Stimulated activated memory B cell treated with anti-CD40 and anti-IgM and Interleukin-4, amounts not matched to agents 10 μg/mL and 1 μg/mL and 100 μg/mL, for 72 hours (primary cell): ENCODE measurements around the gene TTC27.
"Not testable (repeated sequence)": the region's sequence is repeated elsewhere in the genome, so short reads cannot be mapped to it uniquely, and the experiment has no call there.

ENCODE experiments used
- ATAC-seq: fragments of 150-1000 bp; cut with Tn5 transposase; 2 replicates; pipeline ENCODE4 v1.10.0; 2021
- H3K27ac Mint-ChIP-seq: one replicate; pipeline ENCODE4 v1.8.0; 2022; ENCODE audit warnings: mild to moderate bottlenecking, mixed read lengths
- H3K27me3 Mint-ChIP-seq: one replicate; pipeline ENCODE4 v1.8.0; 2022; ENCODE audit warnings: mixed read lengths
- H3K36me3 Mint-ChIP-seq: one replicate; pipeline ENCODE4 v1.8.0; 2022; ENCODE audit warnings: mixed read lengths
- H3K4me1 Mint-ChIP-seq: one replicate; pipeline ENCODE4 v1.8.0; 2022; ENCODE audit warnings: mixed read lengths
- H3K4me3 Mint-ChIP-seq: one replicate; pipeline ENCODE4 v1.8.0; 2022; ENCODE audit warnings: mild to moderate bottlenecking, moderate library complexity, mixed read lengths
- H3K9me3 Mint-ChIP-seq: one replicate; pipeline ENCODE4 v1.8.0; 2022; ENCODE audit warnings: mixed read lengths

TTC27 gene

DNA sequence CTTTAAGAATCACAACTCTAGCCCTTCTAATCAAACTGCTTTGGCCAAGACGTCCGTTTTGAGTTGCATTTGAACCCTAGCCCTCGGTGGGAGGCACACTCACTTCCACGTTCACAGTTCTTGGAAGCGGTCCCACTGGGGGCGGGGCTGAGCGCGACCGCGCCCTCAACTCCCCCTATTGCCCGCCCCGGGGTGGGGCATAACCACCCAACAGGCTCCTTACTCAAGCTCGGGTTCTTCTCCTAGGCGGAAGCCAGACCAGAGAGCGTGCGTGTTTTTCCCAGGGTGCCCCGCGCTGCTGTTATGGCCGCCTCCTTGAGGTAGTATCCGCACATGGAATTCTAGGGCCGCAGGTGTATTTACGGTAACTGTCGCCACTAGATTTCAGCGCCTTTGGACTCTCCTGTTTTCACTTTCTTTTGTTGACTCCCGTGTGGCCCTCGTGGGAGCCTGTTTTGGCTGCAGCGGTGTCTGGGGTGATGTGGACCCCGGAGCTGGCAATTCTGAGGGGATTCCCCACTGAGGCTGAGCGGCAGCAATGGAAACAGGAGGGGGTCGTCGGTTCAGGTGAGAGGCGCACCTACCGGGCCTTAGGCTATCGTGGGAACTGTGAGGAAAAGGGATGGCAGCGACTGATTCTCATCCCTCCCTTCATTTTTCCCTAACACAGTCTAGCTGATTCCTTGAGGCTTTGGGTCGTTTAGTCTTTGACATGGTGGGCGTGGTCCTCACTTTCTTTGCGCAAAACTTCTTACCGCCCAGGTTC, at the start of gene TTC27:
Gene TTC27, plus strand, starts transcription at position 237 of the 766 bp plus-strand sequence. Its CDS starts 243 bp downstream, at position 480.
- H3K27ac Mint-ChIP-seq: peak within 1 kb of the TSS; percentile 96
- H3K9me3 Mint-ChIP-seq: no peaks in the 10 kb centered on the region
- peak; percentile 100 for ATAC-seq
- peaks cover 22% of the 10 kb centered on the region for H3K36me3 Mint-ChIP-seq
- no peaks in the 10 kb centered on the region for H3K27me3 Mint-ChIP-seq
- H3K4me3 Mint-ChIP-seq: peak within 1 kb of the TSS; percentile 98
- peaks cover 28% of the 10 kb centered on the region for H3K4me1 Mint-ChIP-seq

DNA sequence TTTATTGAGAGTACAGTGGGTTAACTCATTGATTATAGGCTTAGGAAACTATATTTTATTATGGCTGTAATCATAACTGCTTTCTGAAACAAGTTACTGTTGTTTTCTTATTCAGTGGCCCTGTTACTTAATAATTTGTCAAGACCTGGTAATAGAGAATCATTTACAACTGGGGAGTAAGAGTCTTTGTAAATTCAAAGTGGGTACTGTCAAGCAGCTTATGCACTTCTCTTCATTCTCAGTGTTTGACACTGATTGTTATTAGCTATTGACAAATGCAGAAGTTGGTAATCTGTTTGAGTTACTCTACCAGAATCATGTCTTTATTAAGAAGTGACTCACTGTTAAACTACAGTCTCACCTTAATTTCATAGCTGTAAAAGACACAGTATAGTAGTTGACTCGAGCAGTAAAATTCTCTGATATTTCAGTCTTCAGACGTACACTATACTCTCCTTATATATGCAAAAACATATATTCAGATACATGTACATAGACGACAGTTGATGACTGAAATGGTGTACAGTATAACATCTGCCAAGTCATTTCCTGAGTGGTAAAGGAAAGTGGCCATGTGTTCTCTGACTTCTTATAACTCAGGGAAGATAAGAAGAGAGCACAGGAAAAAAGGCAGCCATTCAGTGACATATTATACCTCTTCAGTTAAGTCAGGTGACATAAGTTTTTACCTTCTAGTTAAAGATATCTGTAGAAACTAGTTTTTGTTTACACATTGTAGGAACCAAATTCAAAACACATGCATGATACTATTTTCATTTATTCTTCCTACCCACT, 36.0 kb upstream of the TTC27 start:
- Mint-ChIP-seq H3K27me3 (no peaks in the 10 kb centered on the region), H3K36me3 (peaks cover 16% of the 10 kb centered on the region), H3K4me3 (no peak overlapping the region), H3K9me3 (no peaks in the 10 kb centered on the region), H3K27ac (no peak overlapping the region), H3K4me1 (no peaks in the 10 kb centered on the region)
- ATAC-seq: no peak

DNA sequence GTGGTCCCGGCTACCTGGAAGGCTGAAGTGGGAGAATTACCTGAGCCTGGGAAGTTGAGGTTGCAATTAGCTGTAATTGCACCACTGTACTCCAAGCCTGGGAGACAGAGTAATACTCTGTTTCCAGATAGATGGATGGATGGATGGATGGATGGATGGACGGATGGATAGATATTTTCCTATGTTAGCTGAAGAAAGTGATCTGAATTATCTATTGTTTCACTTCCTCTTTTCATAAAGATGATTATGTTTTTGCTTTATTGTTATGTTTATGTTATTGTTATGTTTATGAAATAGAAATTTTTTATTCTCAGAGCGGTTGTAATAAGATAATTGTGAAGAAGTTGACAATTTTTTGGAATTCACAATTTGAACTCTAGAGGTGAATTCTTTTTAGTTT, 33.3 kb upstream of the TTC27 start:
- Mint-ChIP-seq H3K36me3 (peaks cover 16% of the 10 kb centered on the region), H3K27ac (no peak overlapping the region), H3K4me3 (no peak overlapping the region), H3K27me3 (no peaks in the 10 kb centered on the region), H3K9me3 (no peaks in the 10 kb centered on the region), H3K4me1 (no peaks in the 10 kb centered on the region)
- no peak for ATAC-seq

DNA sequence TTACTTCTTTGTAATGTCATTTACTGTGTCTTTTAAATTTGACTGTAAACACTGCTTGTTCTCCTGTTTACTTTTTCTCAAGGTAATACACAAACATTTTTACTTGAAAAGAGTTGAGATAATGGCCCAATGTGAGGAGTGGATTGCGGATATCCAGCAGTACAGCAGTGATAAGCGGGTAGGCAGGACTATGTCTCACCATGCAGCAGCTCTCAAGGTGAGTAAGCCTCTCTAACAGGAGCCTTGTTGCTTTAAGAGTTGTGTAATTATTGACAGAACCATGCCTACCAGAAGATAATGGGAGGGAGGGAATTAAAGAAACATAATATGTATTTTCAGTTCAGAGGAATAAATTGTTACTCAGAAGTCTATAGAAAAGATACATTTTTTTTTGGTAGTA, 16.5 kb upstream of the TTC27 start:
- H3K27ac Mint-ChIP-seq: no peak overlapping the region
- no peaks in the 10 kb centered on the region for H3K27me3 Mint-ChIP-seq
- H3K4me3 Mint-ChIP-seq: no peak overlapping the region
- H3K4me1 Mint-ChIP-seq: no peaks in the 10 kb centered on the region
- peaks cover 61% of the 10 kb centered on the region for H3K36me3 Mint-ChIP-seq
- H3K9me3 Mint-ChIP-seq: no peaks in the 10 kb centered on the region
- no peak for ATAC-seq

DNA sequence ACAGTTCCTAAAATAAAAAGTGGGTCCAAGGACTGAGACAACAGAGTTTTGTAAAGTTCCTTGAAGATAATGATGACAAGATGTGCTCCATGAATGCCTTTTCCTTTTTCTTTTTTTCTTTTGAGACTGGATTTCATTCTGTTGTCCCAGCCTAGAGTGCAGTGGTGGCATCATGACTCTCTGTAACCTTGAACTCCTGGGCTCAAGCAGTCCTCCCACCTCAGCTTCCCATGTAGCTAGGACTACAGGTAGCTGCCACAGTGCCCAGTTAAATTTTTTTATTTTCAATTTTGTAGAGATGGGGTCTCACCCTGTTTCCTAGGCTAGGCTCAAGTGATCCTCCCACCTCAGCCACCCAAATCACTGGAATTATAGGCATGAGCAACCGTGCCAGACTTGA, 16.1 kb upstream of the TTC27 start:
- Mint-ChIP-seq H3K9me3 (no peaks in the 10 kb centered on the region), H3K4me1 (no peaks in the 10 kb centered on the region), H3K27me3 (no peaks in the 10 kb centered on the region), H3K27ac (no peak overlapping the region), H3K36me3 (peaks cover 61% of the 10 kb centered on the region), H3K4me3 (no peak overlapping the region)
- no peak for ATAC-seq

DNA sequence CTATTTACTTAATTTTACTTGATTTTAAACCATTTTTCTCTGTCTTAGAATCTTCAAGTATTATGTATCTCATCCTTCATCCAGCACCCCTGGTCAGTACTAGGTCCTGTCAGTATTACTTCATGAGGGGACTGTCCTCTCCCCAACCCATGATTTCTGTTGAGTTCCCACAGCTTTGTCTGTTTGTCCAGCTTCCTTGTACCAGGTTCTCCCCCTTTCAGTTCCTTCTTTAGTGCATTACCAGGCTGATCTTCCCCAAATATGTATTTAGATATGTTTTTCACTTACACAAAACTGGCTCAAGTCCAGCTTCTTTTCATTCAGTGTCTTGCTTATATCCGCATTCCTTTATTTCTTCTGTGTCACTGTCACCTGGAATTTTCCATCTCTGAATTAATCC, 13.8 kb upstream of the TTC27 start:
- Mint-ChIP-seq H3K4me3 (no peak overlapping the region), H3K27ac (peak overlapping the region; percentile 1), H3K36me3 (peaks cover 54% of the 10 kb centered on the region), H3K27me3 (no peaks in the 10 kb centered on the region), H3K4me1 (no peaks in the 10 kb centered on the region), H3K9me3 (no peaks in the 10 kb centered on the region)
- ATAC-seq: no peak

DNA sequence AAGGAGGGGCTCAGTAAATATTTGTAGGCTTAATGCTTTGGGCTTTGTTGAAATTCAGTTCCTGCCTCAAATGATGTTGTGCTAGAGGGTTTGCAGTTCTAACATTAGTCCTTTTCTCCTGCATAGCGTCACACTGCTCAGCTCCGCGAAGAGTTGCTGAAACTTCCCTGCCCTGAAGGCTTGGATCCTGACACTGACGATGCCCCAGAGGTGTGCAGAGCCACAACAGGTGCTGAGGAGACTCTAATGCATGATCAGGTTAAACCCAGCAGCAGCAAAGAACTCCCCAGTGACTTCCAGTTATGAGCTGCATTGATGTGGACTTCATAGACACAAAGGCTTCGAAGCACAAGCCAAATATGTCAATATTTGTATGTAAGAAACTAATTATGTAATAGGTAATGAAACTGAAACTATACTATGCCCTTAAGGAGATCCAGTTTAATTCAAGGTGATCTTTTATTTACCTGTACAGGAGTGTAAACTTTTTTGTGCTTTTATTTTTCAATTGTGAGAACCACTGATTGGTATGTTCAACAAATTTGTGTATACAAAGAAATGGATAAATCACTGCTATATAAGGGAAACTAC, 10.2 kb upstream of the TTC27 start:
- H3K27me3 Mint-ChIP-seq: no peaks in the 10 kb centered on the region
- H3K9me3 Mint-ChIP-seq: no peaks in the 10 kb centered on the region
- peaks cover 54% of the 10 kb centered on the region for H3K36me3 Mint-ChIP-seq
- no peak overlapping the region for H3K27ac Mint-ChIP-seq
- no peaks in the 10 kb centered on the region for H3K4me1 Mint-ChIP-seq
- ATAC-seq: no peak
- no peak overlapping the region for H3K4me3 Mint-ChIP-seq

DNA sequence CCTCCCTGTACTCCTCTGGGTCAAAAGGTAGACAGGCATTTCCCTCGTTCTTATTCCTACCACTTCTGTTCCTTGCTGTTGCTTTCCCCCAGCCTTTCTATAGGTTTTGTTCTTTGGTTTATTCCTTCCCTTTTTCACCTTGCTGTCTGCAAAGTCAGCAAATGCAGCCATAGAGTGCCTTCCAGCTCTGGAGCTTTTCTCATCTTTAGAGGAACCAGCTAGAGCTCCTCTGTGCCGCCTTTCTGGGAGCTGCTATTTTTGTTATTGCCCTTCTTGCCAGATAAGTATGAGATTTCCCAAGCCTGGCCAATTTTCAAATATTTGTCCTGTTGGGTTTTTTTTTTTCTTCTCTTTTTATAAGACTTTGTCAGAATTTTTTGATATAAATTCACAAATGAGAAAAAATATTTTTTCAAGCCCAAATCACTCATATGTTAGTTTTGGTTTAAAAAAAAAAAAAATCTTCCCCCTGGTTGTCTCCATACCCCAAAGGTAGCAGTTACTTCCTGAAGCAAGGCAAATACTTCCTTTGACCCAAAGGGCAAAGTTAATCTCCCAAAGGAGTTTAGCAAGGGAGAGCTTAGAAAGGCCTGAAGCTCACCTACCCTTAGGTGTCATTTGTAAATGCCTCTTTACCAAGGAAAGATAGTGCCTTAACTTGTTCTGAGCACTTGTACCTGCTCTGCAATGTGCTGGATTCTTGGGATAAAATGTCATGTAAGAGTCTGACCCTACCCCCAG, 5.1 kb upstream of the TTC27 start:
- H3K27ac Mint-ChIP-seq: peak overlapping the region; percentile 31
- peaks cover 28% of the 10 kb centered on the region for H3K36me3 Mint-ChIP-seq
- H3K9me3 Mint-ChIP-seq: no peaks in the 10 kb centered on the region
- H3K27me3 Mint-ChIP-seq: no peaks in the 10 kb centered on the region
- H3K4me3 Mint-ChIP-seq: no peak overlapping the region
- no peak for ATAC-seq
- peaks cover 9% of the 10 kb centered on the region for H3K4me1 Mint-ChIP-seq

DNA sequence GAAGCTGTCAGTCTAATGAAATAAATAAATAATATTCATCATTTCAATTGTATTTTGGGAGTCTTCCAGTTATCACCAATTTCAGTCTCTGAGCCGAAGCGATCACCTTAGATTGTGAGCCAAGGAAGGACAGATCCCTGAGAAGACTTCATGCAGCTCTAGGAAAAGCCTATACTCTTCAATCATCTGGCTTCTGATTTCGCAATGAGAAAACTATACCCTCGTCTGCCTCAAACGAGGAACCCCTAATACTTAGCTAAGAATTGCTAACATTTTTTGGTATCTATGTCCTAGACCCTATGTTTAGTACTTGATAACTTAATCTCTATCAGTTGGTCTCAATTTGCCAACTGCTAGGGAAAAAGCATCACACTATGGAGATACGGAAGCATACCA, 4.5 kb upstream of the TTC27 start:
- Mint-ChIP-seq H3K27ac (no peak overlapping the region), H3K36me3 (peaks cover 26% of the 10 kb centered on the region), H3K4me3 (no peak overlapping the region), H3K27me3 (no peaks in the 10 kb centered on the region), H3K4me1 (peaks cover 12% of the 10 kb centered on the region), H3K9me3 (no peaks in the 10 kb centered on the region)
- no peak for ATAC-seq

DNA sequence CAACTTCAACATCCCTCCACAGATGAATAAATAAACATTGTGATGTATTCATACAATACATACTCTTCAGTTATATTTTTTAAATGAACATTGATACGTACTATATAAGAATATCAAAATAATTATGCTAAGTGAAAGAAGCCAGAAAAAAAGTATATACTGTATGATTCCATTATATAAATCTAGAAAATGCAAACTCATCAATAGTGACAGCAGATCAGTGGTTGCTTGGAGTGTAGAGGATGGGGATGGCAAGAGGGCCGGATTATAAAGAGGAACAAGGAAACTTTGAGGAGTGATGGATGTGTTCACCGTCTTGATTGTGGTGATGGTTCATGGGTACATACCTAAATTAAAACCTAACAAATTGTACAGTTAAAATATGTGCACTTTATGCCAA, 3.0 kb upstream of the TTC27 start:
- Mint-ChIP-seq H3K9me3 (no peaks in the 10 kb centered on the region), H3K4me1 (peaks cover 18% of the 10 kb centered on the region), H3K27ac (no peak overlapping the region), H3K27me3 (no peaks in the 10 kb centered on the region), H3K4me3 (no peak overlapping the region), H3K36me3 (peaks cover 22% of the 10 kb centered on the region)
- ATAC-seq: no peak

DNA sequence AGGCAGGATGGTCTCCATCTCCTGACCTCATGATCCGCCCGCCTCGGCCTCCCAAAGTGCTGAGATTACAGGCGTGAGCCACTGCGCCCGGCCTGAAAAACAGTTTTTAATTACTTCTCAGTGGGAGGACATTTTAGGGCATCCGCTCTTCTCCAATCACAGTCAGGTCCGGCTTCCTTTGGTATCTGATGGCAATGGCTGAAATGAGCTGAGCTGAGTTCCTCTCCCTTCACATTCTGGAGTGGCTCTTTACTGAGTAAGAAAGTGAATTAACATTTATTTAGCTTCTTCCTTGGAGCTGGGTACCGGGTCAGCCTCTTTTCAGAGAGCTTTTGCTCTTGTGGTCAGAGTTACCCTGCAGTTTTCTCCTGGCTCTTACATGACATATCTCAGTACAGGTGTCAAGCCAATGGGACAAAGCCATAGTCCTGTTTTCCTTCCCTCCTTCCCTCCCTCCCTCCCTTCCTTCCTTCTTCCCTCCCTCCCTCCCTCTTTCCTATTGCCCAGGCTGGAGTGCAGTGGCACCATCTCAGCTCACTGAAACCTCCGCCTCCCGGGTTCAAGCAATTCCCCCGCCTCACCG, 1.1 kb upstream of the TTC27 start:
- Mint-ChIP-seq H3K27ac (peak overlapping the region; percentile 96), H3K27me3 (no peaks in the 10 kb centered on the region), H3K9me3 (no peaks in the 10 kb centered on the region), H3K4me1 (peaks cover 22% of the 10 kb centered on the region), H3K4me3 (peak overlapping the region; percentile 98), H3K36me3 (peaks cover 27% of the 10 kb centered on the region)
- ATAC-seq: no peak

DNA sequence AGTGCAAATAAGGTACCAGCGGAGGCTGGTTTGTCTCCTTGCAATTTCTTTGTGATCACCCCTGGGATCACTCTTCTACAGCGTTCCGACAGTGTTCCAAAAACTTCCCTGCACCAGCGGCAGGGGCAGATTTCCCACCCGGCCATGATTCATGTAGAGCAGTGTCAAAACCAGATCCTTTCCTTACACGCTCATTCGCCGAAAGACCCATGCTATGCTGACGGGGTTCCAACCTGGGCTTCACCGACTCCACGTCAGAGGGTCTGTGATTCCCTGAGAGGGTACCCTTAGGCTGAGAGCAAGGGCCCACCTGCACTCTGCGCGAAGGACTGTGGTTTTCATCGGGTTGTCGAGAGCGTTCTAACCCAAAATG, 423 bp upstream of the TTC27 start:
- Mint-ChIP-seq H3K4me3 (peak overlapping the region; percentile 98), H3K9me3 (no peaks in the 10 kb centered on the region), H3K27me3 (no peaks in the 10 kb centered on the region), H3K4me1 (peaks cover 28% of the 10 kb centered on the region), H3K27ac (peak overlapping the region; percentile 96), H3K36me3 (peaks cover 25% of the 10 kb centered on the region)
- peak; percentile 56 for ATAC-seq

DNA sequence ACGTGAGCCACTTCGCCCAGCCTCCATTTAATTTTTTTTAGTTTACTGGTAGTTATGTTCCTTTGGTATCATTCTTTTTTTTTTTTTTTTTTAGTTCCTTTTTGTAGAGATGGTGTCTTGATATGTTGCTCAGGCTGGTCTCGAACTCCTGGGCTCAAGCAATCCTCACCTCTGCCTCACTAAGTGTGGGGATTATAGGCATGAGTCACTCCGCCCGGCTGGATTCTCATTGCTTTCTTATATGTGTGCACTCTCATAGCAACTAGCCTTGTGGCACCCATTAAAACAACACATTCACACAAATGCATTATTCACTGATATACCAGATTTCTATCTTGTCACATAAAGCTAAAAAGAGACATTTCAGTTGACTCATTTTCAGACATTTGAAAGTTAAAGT, 4.2 kb downstream of the TTC27 start:
- H3K4me3 Mint-ChIP-seq: no peak overlapping the region
- no peak overlapping the region for H3K27ac Mint-ChIP-seq
- H3K4me1 Mint-ChIP-seq: peaks cover 26% of the 10 kb centered on the region
- H3K36me3 Mint-ChIP-seq: peaks cover 36% of the 10 kb centered on the region
- H3K9me3 Mint-ChIP-seq: no peaks in the 10 kb centered on the region
- ATAC-seq: no peak
- no peaks in the 10 kb centered on the region for H3K27me3 Mint-ChIP-seq

DNA sequence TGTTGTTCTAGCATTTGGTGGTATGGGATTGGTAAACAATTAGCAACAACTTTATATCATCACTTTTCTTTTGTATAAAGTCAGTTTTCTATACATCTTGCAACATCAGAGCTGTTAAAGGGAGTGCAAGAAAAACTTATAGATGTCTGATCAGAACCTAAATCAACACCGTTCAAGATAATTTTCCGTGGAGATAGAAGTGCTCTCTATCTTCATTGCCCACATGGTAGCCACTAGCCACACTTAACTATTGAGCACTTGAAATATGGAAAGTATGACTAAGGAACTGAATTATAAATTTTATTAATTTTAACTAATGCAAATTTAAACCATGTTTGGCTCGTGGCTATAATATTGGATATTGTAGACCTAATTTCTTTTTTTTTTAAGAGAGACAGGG, 5.2 kb downstream of the TTC27 start:
- no peak for ATAC-seq
- Mint-ChIP-seq H3K36me3 (peaks cover 44% of the 10 kb centered on the region), H3K9me3 (no peaks in the 10 kb centered on the region), H3K27me3 (no peaks in the 10 kb centered on the region), H3K4me1 (peaks cover 17% of the 10 kb centered on the region), H3K27ac (no peak overlapping the region), H3K4me3 (no peak overlapping the region)

DNA sequence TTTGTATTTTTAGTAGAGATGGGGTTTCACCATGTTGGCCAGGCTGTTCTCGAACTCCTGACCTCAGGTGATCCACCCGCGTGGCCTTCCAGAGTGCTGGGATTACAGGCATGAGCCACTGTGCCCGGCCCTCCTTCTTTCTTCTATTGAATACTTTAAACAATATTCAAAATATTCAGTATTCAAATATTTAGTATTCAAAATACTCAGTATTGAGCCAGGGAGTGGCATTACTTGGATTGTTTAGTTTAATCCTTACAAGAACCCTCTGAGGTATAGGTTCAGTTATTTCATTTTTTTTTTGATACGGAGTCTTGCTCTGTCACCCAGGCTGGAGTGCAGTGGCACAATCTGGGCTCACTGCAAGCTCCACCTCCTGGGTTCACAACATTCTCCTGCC, 10.7 kb downstream of the TTC27 start:
- not testable (repeated sequence) for H3K27ac Mint-ChIP-seq, H3K4me1 Mint-ChIP-seq, H3K4me3 Mint-ChIP-seq, H3K27me3 Mint-ChIP-seq, H3K9me3 Mint-ChIP-seq, ATAC-seq
- H3K36me3 Mint-ChIP-seq: peaks cover 34% of the 10 kb centered on the region
